DMS53 treated with DMSO at 0.1 percent for 48 hours (cell line): ENCODE results near the gene OPTC.
"Not testable (repeated sequence)": the region's sequence is repeated elsewhere in the genome, so short reads cannot be mapped to it uniquely, and the experiment has no call there.

ENCODE experiments used
- DNase-seq: peaks from one replicate; lab custom pipeline; 2025; ENCODE audit not compliant: unreplicated experiment; lab: John Stamatoyannopoulos, UW

The OPTC gene

DNA sequence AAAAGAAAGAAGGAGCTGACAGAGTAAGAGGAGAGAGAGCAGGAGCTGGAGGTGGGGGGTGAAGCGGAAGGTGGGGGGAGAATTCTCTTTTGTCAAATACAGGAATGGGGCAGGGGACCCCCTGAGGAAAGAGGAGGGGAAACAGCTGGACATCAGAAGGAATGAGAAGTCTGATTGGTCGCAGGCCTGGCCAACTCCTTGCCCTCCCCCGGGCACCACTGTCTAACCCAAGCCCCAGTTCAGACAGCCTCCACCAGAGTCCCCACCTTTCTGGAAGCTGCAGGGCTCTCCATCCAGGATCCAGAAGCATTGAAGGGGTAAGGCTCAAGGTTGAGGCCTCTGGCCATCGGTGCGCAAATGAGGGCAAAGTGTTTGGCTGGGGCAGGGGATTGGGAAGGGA, at the start of gene OPTC:
OPTC (plus strand) TSS at position 253 of the 400 bp plus-strand sequence. CDS start 1,853 bp downstream, outside the sequence.
- no peak for DNase-seq

DNA sequence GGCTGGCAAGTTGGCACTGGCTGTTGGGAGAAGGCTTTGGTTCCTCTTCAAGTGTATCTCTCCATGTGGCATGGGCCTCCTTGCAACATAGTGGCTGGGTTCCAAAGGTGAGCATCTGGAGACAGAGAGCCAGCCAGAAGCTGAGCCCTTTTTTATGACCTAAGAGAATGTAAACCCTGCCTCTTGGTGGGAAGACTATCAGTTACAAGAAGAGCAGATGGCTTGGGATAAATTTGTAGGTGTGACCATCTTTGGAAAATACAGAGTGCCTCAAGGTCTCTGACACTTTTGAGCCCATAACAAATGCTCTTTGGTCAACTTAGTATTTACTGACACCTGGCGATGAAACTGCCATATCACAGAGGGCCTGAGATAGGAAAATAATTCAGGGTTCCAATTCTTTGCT, 49.8 kb upstream of the OPTC start:
- no peak for DNase-seq

DNA sequence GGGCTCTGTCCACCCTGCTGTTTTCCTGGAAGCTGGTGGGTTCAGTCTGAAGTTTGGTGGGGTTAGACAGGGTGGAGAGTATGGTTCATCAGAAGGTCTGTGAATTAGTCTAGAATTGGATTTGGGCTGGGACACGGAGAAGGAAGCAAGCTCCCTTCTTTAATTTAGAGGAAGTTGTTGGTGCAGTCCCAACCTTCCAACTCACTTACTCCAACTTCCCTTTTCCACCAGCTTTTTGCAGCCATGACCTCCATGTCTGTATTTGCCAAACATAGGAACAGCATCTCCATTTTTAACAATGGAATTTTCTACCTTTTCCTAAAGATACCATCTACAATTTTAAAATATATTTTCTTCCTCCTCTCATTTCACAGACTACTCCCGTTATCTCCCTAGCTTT, 46.8 kb upstream of the OPTC start:
- no peak for DNase-seq

DNA sequence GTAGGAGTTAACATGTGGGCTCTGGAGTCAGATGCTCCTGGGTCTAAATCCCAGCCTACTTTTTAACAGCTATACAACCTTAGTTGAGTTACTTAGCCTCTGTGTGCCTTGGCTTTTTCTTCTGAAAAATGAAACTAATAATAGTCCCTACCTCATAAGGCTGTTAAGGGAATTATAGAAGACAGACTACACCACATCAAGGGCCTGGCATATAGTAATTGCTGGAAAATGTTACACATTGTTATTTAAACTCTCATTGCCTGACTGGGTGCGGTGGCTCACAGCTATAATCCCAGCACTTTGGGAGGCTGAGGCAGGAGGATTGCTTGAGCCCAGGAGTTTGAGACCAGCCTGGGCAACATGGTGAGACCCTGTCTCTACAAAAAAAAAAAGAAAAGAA, 46.4 kb upstream of the OPTC start:
- DNase-seq, result not testable (repeated sequence)

DNA sequence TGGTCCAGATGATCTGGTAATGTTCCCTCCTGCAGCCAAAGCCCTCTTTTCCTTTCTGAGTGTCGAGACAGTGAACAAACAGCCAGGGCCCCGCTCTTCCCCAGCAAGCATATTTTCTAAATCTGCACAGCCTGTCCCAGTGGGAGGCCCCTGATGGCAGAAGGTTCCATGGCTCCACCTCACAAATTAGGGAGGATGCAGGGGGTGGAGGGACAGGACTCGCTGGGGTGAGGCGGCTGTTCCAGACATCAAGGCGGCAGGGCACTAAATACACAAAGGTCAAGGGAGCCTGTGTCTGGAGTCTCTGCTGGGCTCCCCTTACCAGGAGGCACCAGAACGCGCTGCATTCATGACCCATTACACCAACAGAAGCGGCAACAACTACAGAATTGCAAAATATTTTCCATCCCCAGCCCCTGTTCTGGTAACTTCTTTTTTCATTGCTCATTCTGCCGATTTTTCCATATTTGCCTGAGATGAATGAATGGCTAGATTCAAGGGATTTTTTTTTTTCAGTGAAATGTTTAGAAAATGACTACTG, 45.4 kb upstream of the OPTC start:
- no peak for DNase-seq

- DNase-seq, result no peak
Measured at GRCh38 chr1:203450001-203450400, 44.0 kb upstream of the OPTC start.

- no peak for DNase-seq
Measured at GRCh38 chr1:203450479-203451149, 43.3 kb upstream of the OPTC start.

- no peak for DNase-seq
Measured at GRCh38 chr1:203451836-203452784, 41.8 kb upstream of the OPTC start.

DNA sequence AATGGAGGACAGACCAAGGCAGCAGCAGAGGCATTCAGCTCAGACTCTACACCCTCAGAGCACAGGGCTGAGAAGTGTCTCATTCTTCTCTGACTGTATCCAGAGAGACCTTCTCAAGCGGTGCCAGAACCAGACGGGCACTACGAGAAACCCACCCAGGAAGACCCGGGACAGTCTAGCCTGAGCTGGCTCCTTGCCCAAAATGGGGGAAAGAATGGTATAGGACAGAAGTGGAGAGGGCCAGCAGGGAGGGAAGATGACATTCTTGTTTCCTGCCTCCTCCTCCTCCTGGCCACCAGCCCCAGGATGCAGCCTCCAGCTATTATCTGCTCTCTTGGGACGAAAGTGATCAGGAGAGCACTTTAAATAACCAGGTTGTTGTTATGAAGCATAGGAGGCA, 40.9 kb upstream of the OPTC start:
- DNase-seq, result no peak

DNA sequence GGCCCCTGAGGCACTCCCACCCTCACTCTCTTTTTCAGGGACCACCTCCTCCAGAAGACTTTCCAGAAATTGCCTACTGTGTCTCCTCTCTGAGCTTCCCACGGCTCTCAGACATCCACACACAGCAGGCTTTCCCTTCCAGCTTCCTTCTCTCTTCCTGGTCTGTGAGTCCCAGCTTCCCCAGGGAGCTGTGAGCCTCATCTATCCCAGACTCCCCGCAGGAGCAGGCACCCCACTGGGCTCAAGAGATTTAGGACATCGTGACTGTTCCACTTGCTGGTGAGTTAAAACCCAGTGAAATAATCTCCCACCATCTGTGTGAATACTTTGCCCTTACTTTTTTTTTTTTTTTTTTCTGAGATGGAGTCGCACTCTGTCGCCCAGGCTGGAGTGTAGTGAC, 40.3 kb upstream of the OPTC start:
- DNase-seq, result no peak

DNA sequence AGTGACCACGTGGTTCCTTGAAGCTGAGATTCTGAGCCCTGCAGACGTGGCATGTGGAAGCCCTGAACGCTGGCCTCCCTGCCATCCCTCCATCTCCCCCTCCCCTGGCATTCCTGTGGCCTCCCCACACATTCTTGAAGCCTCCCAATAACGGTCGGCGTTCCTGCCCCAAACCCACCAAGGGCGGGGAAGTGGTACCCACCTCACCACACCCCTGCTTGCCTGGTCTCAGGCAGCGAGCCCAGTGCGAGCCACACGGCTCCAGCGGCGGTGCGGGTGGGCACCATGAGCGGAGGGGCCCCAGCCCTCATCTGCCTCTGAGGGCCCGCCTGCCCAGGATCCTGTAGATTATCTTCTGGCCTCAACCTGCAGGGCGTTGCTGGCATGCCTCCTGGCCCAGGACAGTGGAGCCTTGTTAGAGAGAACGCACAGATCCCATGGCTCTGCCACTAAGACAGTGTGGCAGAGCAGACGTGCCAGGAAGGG, 38.9 kb upstream of the OPTC start:
- DNase-seq, result no peak

GRCh38 chr1:203455706-203456105, 38.2 kb upstream of the OPTC start:
- no peak for DNase-seq

DNA sequence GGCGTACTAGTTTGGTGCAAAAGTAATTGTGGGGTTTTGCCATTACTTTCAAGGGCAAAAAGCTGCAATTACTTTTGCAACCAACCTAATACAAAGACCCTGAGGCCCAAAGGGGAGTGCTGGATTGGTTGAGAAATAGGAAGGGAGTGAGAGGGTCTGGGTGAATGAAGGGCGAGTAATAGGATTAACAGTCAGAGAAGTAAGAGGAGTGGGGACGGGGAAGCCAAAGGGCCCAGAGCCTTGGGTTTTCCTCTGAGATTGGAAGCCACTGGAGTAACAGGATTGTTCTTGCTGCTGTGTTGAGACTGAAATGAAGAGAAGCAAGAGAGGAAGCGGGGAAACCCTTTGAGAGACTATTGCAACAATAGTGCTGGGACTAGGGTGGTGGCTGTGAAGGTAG, 37.4 kb upstream of the OPTC start:
- DNase-seq, result no peak

DNA sequence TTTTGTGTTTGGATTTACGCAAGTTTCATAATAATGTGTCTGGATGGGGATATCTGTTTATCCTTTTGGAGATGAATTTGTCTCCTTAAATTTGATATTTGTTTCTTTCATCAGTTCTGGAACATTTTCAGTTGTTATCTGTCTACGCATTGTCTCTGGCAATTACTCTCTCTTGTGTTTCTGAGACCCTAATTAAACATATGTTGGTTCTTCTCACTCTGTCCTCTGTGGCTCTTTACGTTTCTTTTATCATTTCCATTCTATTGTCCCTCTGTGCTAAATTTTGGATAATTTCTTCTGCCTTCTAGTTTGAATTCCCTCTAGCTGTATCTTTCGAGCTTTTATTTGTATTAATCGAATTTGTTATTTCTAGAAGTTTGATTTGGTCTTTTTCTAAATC, 35.9 kb upstream of the OPTC start:
- no peak for DNase-seq

DNA sequence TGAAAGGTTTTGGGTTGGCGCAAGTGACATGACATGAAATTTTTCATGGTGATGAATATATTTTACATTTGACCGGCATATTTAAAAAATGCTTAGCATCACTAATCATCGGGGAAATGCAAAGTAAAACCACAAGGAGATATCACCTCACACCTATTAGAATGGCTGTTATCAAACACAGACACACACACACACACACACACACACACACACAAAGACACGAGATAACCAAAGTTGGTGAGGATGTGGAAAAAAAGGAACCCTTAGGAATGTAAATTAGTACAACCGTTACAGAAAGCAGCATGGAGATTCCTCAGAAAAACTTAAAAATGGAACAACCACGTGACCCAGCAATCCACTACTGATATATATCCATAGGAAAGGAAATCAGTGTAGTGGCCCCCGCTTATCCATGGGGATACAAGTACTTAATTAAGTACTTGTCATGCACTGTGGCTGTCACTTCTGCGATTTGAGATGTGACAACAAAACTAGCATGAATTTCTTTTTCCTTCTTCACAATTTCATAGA, 34.2 kb upstream of the OPTC start:
- no peak for DNase-seq

DNA sequence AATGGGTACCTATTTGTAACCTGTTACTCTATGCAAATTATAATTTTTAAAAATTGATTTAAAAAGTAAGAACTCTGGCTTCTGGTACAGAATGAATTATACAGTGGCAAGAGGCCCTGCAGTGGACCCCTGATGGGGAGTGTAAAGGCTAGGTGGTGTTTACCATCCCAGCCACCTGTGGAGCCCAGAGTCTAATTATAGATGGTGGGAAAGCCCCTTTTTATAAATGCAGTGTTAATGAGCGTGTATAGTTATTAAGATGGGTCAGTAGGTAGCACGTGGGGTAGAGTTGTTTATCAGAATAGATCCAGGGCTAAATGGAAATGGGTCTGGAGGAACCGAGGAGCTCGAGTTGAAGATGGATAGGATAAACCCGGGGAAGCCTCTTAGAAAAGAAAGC, 32.2 kb upstream of the OPTC start:
- DNase-seq, result no peak

GRCh38 chr1:203462143-203462542, 31.8 kb upstream of the OPTC start:
- DNase-seq, result no peak

GRCh38 chr1:203462878-203463277, 31.1 kb upstream of the OPTC start:
- DNase-seq, result no peak

GRCh38 chr1:203463469-203464062, 30.4 kb upstream of the OPTC start:
- no peak for DNase-seq

GRCh38 chr1:203464226-203464625, 29.7 kb upstream of the OPTC start:
- DNase-seq, result no peak

GRCh38 chr1:203464743-203465142, 29.2 kb upstream of the OPTC start:
- no peak for DNase-seq
